Activated CD4-positive, alpha-beta T cell treated with anti-CD3 and anti-CD28 coated beads, Interleukin-10, Interleukin-2, amounts not matched to agents 100 ng/mL and 50 ng/mL, durations not matched to agents 16 hours and 8 hours (primary cell): Measurements from ENCODE around the gene BTBD2.

Source experiments
- DNase-seq: peaks from one replicate; pipeline ENCODE4 v3.0.0-alpha.2; 2020

The BTBD2 gene

DNA sequence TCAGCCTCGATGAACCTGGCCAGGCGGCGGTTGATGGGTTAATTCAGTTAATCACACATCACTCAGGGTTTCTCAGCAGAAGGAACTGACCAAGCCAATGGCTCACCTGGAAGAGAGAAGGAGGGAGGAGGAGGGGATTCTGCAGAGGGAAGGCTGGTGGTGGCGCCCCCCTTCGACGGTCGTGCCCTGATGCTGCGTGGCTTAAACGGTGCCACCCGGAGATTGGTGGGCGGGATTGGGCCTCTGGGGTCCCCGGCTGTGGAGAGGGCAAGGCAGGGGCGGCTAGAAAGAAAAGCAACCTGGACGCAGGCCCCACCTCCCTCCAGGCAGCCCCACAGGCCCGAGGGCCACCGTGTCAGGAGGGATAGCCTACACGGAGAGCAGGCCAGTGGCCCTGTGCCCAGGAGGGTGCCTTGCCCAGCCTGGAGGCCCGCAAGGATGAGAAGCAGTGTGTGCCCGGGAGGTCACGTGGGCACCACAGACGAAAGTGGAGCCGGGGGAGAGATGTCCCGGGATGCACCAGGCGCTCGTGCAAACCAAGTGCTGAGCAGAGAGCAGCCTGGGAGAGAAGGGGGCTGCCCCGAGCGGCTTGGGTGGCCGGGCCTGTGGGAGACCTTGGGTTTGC, 58.5 kb downstream of the BTBD2 start:
- no peak for DNase-seq

DNA sequence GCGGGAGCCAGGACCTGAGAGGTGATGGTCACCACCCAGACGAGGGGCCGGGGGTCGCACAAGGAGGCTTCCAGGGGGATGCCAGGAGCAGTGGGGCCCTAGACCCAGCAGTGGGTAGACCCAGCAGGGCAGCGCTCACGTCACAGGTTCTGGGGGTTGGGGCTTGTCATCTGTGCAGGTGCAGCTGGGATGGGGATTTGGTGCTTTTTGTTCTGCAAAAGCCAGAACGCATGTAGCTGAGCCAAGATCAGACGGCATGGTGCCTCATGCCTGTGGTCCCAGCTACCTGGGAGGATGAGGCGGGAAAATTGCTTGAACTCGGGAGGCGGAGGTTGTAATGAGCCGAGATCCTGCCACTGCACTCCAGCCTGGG, 59.4 kb downstream of the BTBD2 start:
- DNase-seq = no peak

DNA sequence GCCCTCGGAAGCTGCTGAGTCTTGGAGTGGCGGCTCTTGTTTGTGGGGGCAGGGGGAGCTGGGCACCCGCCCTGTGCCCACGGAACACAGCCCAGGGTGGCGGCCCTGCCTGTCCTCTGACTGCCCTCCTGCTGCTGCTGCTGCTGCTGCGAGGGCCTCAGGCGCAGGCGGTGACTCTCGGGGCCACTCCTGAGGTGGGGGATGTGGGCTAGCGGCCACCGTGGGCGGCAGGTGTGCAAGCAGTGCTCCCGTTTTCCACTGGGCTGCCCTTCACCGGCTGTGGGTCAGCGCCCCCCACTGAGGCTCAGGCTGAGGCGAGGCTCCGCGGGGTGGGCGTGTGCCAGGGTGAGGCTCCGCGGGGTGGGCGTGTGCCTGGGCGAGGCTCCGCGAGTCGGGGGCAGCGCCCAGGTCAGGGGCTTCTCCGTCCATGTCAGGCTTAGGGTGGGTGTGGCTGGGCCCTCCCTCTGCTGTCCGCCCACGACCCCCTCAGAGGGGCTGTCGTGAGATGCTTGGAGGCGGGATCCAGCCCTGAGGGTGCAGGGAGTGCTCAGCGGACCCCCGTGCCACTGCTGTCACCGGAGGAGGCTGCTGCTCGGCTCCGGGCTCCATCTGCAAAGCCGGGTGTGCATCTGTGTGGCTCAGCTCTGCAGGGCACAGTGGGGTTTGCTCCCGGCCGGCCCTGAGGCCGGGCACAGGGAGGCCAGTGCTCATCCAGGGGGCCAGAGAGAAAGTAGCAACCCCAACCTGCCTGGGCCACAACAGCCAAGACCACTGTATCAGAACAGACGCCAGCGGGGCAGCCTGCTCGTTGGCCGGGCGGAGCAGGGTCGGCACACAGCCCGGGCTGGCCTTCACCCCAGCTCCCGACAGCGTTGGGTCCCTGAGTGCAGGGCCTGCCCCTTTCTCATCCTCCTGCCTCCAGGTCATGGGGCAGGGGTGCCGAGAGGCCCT, 60.1 kb downstream of the BTBD2 start:
- DNase-seq = no peak

DNA sequence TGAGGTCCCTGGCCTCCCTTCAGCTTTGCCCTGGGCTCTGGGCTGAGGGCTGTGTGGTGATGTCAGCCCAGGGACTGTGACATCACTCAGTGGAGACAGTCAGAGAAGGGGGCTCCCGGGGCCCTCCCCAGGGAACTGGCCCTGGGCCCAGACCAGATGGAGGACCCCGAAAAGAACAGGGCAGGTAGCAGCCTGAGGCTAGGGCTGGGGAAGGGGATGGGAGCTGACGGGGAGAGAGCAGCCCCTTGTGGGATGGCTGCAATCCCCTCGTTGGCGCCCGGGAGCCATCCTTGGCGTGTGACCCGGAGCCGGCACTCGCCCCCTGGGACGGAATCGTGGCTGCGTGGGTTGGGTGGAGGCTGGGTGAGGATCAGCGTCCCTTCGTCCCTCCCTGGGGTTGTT, 61.0 kb downstream of the BTBD2 start:
- no peak for DNase-seq

DNA sequence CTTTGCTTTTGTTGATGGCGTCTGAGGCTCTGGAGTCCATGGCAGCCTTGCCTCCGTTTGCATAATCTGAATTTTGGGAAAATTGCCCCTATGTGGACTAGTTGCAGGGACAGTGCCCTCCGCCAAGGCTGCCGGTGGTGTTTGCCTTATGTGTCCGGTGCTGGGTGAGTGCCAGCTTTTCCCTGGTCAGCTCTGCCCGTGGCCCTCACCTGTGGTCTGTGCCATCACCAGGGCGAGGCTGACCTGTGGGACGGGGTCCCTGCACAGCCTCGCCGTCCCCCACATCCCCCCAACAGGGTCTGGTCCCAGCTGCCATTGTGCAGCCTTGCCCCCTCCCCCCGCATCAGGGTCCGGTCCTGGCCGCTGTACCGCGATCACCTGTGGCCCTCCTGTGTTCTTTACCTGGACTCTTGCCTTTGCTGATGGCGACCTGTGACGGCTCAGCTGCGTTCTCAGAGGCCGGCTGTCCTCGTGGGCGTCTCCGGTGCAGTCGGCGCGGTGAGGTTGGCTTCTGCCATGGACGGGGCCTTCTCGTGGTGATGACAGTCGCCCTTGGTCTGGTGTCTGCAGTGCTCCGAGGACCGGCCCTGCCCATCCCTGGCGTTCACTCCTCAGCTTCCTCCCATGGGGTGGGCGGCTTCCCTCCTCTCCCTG, 61.9 kb downstream of the BTBD2 start:
- DNase-seq = no peak

DNA sequence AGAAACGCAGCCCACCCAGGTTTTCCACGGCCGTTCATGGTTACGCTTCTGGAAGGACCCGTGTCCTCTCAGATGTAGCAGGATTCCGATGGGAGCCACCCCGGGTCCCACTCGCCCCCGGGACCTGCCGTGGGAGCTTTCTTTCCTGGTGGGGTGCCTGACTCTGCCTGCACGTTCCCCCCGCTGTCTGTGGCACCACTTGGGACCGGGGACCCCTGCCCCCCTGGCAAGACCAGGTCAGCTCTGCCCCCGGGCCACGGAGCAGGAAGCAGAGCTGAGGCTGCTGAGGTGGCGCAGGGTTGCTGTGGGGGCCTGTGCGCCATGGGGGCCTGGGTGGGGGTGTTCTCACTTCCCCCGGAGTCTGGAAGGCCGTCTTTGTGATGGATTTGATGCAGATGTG, 62.5 kb downstream of the BTBD2 start:
- DNase-seq = no peak

DNA sequence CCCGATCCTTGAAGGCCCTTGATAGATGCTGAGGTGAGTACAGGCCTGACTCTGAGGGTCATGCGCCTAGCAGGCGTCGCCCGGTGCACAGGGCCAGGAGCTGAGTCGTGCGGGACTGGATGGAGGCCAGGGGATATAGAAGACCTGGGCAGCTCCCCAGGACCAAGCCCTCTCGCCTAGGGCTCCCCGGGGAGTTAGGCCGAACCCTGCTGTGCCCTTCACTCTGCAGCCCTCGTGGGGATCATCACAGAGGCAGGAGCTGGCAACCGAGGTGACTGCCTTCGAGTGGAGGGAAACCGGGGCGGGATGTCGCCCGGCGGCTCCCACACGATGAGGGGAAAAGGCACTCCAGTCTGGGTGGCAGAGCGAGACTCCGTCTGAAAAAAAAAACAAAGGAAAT, 62.9 kb downstream of the BTBD2 start:
- no peak for DNase-seq

DNA sequence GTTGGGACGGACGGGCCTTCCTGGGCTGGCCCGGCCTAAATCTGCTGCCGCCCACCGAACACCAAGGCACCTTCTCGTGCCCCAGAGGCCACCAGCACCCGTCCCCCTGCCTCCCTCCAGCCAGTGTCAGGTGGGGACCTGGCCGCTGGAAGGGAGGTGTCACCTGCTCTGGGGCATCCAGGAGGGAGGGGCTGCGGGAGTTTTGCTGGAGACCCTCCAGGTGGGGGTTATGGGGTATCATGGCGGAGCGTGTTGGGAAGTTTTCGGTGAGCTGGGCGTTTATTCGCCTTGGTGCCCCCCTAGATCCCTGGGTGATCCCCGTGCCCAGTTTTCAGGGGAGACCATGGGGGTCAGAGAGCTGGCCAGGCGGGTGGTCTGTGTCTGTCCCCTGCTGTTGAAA, 64.9 kb downstream of the BTBD2 start:
- no peak for DNase-seq

DNA sequence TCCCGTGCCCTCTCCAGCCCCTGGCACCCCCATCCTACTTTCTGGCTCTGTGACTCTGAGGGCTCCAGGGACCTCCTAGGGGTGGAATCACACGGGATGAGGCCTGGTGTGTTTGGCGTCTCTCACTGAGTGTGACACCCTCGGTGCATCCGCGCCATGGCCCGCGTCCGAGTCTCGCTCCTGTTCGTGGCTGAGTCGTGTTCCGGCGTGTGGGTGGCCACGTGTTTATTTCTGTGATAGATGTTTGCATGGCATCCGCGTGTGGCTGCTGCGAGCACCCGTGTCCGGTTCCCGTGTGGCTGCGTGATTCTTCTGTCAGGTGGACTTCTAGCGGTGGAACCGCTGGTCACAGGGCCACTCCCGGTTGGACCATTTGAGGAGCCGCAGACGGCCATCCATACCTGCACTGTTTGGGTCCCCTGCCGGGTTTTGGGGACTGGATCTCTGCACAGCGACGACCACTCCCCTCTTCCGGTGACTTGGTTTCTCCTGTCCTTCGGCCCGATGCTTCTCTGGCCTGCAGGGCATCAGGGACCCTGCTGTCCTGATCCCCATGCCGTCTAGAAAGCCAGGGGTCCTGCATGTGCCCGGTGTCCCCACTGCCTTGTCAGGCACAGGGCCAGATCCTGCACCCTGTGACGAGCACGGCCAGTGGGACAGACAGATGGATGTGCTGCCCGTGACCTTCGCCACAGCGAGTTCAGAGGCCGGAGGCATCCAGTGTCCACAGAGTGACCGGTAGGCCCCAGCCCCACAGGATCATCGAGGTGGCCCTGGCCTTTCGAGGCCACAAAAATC, 66.0 kb downstream of the BTBD2 start:
- DNase-seq = no peak

DNA sequence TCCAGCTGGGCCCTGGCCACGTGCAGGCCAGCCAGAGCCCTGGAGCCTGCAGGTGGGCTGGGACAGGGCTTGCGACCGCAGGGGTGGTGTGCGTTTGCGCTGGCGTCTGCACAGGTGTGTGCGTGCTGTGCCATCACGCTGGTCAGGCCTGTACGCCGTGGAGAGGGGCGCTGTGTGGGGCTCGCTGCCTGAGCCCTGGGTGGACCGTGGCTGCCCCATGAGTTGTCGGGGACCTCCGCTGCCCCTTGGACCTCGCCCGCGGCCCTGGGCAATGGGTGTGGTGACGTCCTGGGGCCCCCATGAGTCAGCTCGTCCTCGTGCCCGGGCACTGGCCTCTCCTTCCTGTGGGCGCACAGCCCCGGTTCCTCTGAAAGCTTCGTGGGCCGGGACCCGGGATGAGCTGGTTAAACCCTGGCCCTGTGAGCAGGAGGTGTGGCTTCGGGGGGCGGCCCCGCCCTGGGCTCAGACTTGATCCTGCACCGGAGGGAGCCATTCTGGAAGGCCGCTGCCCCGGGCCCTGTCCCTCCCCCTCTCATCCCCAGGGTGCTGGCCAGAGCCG, 67.8 kb downstream of the BTBD2 start:
- no peak for DNase-seq

DNA sequence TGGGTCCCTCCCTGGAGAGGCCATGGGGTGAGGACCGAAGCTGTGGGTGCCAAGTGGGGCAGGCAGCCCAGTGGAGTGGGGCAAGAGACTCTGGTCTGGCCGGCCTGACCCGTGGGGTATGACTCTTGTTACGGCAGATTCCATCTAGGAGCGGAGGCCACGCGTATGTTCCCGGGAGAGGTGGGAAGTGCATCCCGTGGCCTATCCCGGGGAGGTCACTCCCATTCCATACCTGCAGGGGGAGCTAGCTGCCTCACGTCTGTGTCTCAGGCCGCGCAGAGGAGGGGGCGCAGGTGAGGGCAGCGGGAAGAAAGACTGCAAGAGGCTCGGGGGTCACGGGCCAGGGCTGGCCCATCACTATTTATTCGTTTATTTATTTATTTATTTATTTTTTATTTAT, 69.6 kb downstream of the BTBD2 start:
- no peak for DNase-seq

DNA sequence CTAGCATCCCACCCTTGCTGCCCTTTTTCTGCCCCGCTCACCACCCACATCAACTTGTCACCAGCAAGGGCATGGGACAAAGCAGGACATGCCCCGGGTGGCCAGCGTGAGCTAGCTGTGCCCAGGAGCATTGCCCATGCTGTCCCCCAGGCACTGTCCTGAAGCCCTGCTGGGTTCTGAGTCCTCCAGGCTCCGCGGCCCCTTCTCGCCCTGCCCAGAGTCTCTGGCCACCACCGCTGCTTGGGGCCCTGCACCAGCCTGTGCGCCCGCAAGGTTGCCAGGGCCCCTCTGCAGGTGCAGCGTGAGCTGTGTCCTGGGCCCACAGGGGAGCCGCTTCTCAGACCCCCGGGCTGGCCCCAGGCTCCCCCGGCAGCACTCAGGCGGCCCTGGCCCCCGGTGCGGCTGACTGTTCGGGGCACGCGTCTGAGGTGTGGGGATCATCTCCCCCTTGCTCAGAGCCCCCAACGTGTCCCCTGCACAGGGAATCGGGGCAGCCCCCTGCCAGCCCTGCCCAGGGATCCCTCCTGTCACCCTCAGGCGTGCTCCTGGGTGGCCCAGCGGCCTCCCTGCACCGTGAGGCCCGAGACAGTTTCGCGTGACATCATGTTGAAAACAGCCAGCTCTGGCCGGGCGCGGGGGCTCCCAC, 70.5 kb downstream of the BTBD2 start:
- DNase-seq = no peak

DNA sequence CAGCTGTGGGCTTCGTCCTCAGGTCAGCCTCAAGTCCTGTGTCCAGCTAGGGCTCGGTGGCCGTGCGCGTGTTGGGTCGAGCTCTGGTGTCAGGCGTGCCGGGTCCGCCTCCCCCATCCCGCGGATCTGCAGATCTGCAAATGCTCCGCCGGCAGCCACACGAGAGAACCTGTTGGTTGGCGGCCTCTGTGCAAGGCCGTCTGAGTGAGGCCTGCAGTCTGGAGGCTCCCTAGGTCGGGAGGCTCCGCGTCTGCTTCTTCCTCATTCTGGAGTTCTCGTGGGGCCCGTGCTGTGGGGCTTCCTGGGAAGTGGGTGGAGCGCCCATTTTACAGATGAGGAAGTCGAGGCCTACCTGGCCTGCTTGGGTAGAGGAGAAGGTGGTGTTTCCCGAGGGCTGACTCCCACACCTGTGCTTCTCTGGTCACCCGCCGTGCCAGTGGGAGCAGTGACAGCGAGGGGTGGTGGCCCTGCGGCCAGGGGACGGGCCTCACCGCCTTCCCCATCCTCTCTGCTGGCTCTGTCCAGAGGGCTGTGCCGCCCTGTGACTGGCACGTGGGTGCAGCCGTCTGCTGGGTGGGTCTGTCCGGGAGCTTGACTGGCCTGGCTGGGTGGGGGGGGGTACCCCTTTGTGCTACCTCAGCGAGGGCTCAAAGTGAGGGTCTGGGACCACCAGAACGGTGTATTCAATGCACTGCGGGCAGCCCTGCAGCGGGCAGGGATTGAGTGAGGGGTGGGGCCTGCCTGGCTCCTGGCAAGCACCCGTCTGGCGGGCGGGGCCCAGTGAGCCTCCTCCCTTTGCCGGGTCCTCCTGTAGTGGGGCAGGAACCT, 71.2 kb downstream of the BTBD2 start:
- no peak for DNase-seq

DNA sequence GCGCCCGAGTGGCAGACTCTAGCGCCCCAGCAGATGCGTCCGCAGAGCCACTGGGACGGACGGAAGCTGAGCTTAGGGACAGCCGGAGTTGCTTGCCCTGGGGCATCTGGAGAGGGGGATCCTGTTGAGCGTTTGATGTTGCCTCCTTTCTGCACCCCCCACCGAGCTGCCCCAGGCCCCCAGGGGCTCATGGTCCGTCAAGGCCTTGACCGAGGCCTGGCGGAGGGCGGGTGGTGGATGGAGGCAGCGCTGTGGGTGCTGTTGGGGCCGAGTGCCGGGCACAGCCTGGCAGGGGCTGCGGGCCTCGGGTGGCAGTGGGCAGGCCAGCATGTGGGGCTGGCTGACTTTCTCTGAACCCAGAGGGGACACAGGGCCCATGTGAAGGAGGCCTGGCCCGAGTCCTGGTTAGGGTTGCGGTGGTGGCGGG, 71.8 kb downstream of the BTBD2 start:
- DNase-seq = no peak

DNA sequence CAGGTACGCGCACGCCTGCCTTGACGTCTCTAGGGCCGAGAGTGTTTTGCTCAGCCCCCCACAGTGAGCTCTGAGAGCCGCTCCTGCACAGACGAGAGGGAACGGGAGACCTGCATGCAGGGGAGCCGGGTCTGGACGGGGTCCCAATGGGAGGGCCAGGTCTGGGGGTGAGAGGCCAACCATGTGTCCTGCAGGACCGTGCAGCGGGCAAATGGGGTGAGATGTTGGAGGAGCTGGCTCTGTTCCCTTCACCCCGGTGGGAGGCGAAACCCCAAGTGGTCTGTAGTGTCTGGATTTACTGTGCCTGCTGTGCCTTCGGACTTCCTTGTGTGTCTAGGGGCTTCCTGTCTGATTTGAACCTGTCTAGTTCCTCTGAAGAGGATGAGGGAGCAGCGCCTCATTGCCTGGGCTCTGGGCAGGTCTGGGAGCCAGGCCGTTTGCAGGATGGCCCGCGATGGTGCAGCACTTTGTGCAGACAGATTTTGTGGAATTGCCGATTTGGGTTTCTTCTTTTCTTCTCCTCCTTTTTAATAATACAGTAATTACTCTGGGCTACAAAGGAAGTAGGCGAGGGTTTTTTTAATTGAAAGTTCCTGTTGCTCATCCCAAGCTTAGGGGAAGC, 72.5 kb downstream of the BTBD2 start:
- peak; percentile 32 for DNase-seq

DNA sequence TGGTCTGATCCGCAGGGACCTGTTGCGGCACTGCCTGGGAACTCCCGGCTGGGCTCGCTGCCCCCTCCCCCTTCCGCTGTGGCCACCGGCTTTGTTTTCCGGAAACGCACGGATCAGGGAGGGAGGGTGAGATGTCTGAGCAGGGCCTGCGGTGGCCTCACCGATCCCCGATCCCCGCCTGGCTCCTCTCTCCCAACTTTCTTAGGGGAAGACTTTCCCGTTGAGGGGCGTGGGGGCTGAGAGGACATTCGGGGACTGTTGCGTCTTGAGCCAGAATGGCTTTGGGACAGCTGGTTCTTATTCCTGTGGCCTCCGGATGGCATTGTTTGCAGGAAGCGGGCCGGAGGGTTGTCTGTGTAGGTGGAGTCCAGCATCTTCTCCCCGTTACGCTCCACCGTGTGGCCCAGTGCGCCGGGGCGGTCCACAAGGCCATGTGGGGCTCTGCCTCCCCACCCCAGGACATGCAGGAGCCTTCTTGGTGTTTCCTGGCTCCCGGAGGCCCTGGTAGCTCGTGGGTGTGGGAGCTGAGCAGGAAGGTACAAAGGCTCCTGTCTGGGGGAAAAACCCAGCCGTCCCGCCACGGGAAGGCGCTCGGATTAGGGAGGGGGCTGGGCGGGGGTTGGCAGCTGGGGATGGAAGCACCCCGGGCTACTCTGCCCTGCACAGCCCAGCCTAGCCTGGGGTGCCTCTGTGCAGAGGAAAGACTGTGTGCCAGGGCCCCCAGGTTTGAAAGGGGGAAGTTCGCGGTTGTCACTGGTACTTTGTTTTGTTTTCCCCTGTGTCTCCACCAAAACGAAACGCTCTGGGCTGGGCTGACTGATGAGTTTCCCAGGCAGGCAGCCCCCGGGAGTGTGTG, 73.2 kb downstream of the BTBD2 start:
- peak; percentile 84 for DNase-seq

DNA sequence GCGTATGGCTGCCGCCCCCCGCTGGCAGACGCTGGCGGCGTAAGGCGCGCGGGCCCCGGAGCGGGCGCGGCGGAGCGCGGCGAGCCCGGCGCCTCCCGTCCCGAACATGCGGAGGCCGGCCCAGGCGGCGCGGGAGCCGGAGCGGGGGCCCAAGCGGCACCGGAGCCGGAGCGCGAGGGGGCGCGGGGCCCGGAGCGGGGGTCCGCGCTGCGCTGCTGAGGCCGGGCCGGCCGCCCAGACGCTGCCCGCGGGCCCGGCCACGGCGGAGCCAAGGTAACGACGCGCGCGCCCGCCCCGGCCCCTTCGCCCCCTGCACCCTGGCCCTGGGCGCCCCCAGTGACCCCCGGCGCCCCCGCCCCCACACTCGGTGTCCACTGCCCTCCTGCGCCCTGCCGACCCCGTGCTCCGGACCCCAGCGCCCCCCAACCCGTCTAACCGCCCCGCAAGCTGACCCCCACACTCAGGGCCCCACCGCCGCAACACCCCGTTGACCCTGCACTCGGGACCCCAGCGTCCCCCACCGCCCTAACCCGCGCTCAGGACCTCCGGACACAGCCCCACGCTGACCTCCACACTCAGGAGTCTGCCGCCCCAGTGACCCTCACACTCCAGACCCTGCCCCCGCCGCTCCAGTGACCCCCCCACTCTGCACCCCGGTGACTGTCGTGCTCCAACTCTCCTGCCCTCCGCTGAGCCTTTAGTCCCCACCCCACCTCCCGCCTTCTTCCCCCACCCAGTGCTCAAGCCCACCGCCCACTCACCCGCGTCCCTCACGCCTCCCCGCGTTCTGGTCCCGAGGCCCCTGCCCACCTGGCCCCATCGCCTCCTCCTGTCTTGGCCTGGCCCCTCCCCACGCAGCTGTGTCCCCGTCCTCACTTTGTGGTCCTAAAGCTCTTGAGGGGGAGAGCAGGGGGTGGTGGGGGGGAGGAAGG, 74.1 kb downstream of the BTBD2 start, which contains the start of gene CSNK1G2:
Gene CSNK1G2, plus strand, starts transcription at position 27 of the 932 bp plus-strand sequence. CDS start 28,601 bp downstream, outside the sequence.
- DNase-seq = no peak

DNA sequence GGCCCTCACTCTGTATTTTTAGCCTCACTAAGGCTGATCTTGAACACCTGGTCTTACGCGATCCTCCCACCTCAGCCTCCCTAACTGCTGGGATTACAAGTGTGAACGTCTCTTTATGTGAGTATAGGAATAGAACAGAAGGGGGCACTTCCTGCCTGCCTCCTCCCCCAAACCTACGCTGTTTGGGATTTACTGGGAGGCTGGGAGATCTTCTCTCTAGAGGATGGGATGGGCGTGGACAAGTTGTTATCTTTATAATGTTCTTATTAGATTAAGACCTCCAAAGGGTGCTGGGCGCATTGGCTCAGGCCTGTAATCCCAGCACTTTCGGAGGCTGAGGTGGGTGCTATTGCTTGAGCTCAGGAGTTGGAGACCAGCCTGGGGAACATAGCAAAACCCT, 77.4 kb downstream of the BTBD2 start:
- no peak for DNase-seq
